AG09309 (cell line): ENCODE measurements around the gene NKAIN2.

Experiments
- DNase-seq: peaks from one replicate; pipeline ENCODE4 v3.0.0-alpha.2; 2010; ENCODE audit warnings: low read depth
- H3K4me3 ChIP-seq: 2 replicates; pipeline ENCODE4 v1.5.1; 2011; ENCODE audit warnings: mild to moderate bottlenecking, low read depth, low read length, moderate library complexity; ENCODE audit not compliant: control insufficient read depth
- CTCF ChIP-seq: IDR thresholded peaks from 2 replicates; pipeline ENCODE4 v1.5.1; 2011; ENCODE audit warnings: mild to moderate bottlenecking, low read depth, low read length, inconsistent platforms; ENCODE audit not compliant: insufficient read depth, control insufficient read depth; ENCODE audit errors: missing control alignments

Gene NKAIN2

GRCh38 chr6:123770247-123770949 is 33.3 kb upstream of the NKAIN2 start:
- no peak for DNase-seq

GRCh38 chr6:123771126-123771525 is 32.5 kb upstream of the NKAIN2 start:
- TF ChIP-seq CTCF: no peak
- no peak overlapping the region for H3K4me3 ChIP-seq
- no peak for DNase-seq

More at GRCh38 chr6:123770247-123770949, 33.3 kb upstream of the NKAIN2 start:
- TF ChIP-seq CTCF: no peak
- H3K4me3 ChIP-seq: no peak overlapping the region

GRCh38 chr6:123777563-123777962 is 26.1 kb upstream of the NKAIN2 start:
- DNase-seq: no peak

GRCh38 chr6:123780021-123780420 is 23.6 kb upstream of the NKAIN2 start:
- no peak for DNase-seq
- no peak overlapping the region for H3K4me3 ChIP-seq
- TF ChIP-seq CTCF: no peak

More at GRCh38 chr6:123777563-123777962, 26.1 kb upstream of the NKAIN2 start:
- no peak overlapping the region for H3K4me3 ChIP-seq
- TF ChIP-seq CTCF: no peak

GRCh38 chr6:123784330-123784729 is 19.3 kb upstream of the NKAIN2 start:
- no peak for TF ChIP-seq CTCF
- H3K4me3 ChIP-seq: no peak overlapping the region
- no peak for DNase-seq

- no peak for TF ChIP-seq CTCF
- no peak overlapping the region for H3K4me3 ChIP-seq
- DNase-seq: no peak
These were observed 18.6 kb upstream of the NKAIN2 start for GRCh38 chr6:123785039-123785438.
